CD4-positive, alpha-beta T cell (primary cell): ENCODE results near the gene TCF7. TPM values are rescaled to one million over a fixed set of nuclear protein-coding genes. Genes with fewer than 3 reads are reported as not detected.
A peak's percentile ranks its signal among the peaks of the same experiment; 100 is the strongest.

ENCODE experiments used
- ATAC-seq: fragments of 200-7000 bp; cut with Tn5 transposase; one replicate; pipeline ENCODE4 v1.10.0; 2022; ENCODE audit warnings: mild to moderate bottlenecking; ENCODE audit not compliant: poor library complexity
- CTCF ChIA-PET: fragments of 350-600 bp; sonication (Branson Sonifier 250); formaldehyde crosslinking; loops from one replicate; lab custom pipeline; 2021; ENCODE audit warnings: antibody characterized with exemption, inconsistent platforms; lab: Charles Lee
- POLR2A ChIA-PET: fragments of 350-600 bp; sonication (Branson Sonifier 250); formaldehyde crosslinking; loops from one replicate; lab custom pipeline; 2021; ENCODE audit warnings: antibody characterized with exemption, inconsistent platforms; lab: Charles Lee
- DNase-seq, 14 experiments: peaks; one replicate each; pipeline ENCODE4 v3.0.0-alpha.2; 2013 to 2020; ENCODE audit warnings: mixed read lengths in 2 of 14
- H3K27ac ChIP-seq, 2 donors: one replicate each; pipeline versions ENCODE4 v1.5.1 to v1.7.0; 2013; ENCODE audit warnings: low read length in 2 of 2, low read depth in 1 of 2, mild to moderate bottlenecking in 1 of 2
- H3K27me3 ChIP-seq, 2 experiments: 1 replicate in 1 of 2; 2 replicates in 1 of 2; pipeline versions ENCODE4 v1.6.1 to v1.7.0; 2013; ENCODE audit warnings: low read length in 2 of 2, control low read depth in 1 of 2, mild to moderate bottlenecking in 1 of 2, moderate library complexity in 1 of 2; ENCODE audit not compliant: insufficient read depth in 2 of 2, control insufficient read depth in 1 of 2
- H3K36me3 ChIP-seq: one replicate; pipeline ENCODE4 v1.6.1; 2013; ENCODE audit warnings: low read length, control low read depth; ENCODE audit not compliant: insufficient read depth
- H3K4me1 ChIP-seq: one replicate; pipeline ENCODE4 v1.6.1; 2013; ENCODE audit warnings: low read length, control low read depth; ENCODE audit not compliant: insufficient read depth
- H3K4me3 ChIP-seq: one replicate; pipeline ENCODE4 v1.5.1; 2013; ENCODE audit warnings: mild to moderate bottlenecking, low read length, moderate library complexity
- H3K9me3 ChIP-seq, 2 experiments: 1 replicate in 1 of 2; 2 replicates in 1 of 2; pipeline versions ENCODE4 v1.6.1 to v1.7.0; 2013; ENCODE audit warnings: low read length in 2 of 2, mild to moderate bottlenecking in 2 of 2, control low read depth in 1 of 2, moderate library complexity in 1 of 2; ENCODE audit not compliant: control insufficient read depth in 1 of 2, insufficient read depth in 1 of 2
- H3K27ac Mint-ChIP-seq: one replicate; pipeline ENCODE4 v1.8.0; 2020; ENCODE audit warnings: mixed read lengths
- H3K27me3 Mint-ChIP-seq: one replicate; pipeline ENCODE4 v1.8.0; 2021; ENCODE audit warnings: mixed read lengths
- H3K36me3 Mint-ChIP-seq: one replicate; pipeline ENCODE4 v1.8.0; 2021; ENCODE audit warnings: low read depth, mixed read lengths
- H3K4me1 Mint-ChIP-seq: one replicate; pipeline ENCODE4 v1.8.0; 2021; ENCODE audit warnings: low read depth, mixed read lengths
- H3K4me3 Mint-ChIP-seq: one replicate; pipeline ENCODE4 v1.8.0; 2020; ENCODE audit warnings: mild to moderate bottlenecking, mixed read lengths
- H3K9me3 Mint-ChIP-seq: one replicate; pipeline ENCODE4 v1.8.0; 2020; ENCODE audit warnings: mixed read lengths
- CTCF ChIP-seq: fragments of 200-600 bp; IDR thresholded peaks from one replicate; pipeline ENCODE4 v1.8.0; 2022; ENCODE audit warnings: antibody characterized with exemption, mild to moderate bottlenecking
- intact Hi-C, 2 experiments: fragments of 100-400 bp; cut with DNase I in 1 of 2; cut with micrococcal nuclease in 1 of 2; formaldehyde crosslinking; loops; one replicate each; pipeline versions ENCODE4 v1.15.1 to v1.9.0; 2023 to 2025; cut with DNase I, micrococcal nuclease
- total RNA-seq, 174 experiments: library from RNA in 2 of 174; stranded (reverse) in 2 of 174; gene quantifications; one replicate each; pipeline ENCODE4 v1.2.3 and lab custom pipeline; 2021 to 2026

TCF7 gene
- total RNA-seq, 2 experiments from 2014 or later, result 480 to 493 TPM

GRCh38 chr5:134110382-134110781 lies 4.1 kb upstream of the TCF7 start:
- TF ChIP-seq CTCF, result no peak
- Histone ChIP-seq H3K27me3 (no peaks in the 10 kb centered on the region), H3K36me3 (no peaks in the 10 kb centered on the region), H3K4me1 (peaks cover 90% of the 10 kb centered on the region), H3K9me3 (no peaks in the 10 kb centered on the region), H3K4me3 (peak overlapping the region; percentile 1), H3K27ac (peak overlapping the region in 1 of 2 donors; percentile 83)
- H3K4me1 Mint-ChIP-seq, result peaks cover 81% of the 10 kb centered on the region
- peaks cover 11% of the 10 kb centered on the region for H3K36me3 Mint-ChIP-seq
- intact Hi-C loops, result loop anchor here (2.0 kb wide), 2 partner anchors 36 to 72 kb away; no protein-coding TSS in a partner anchor
- ATAC-seq (no peak), DNase-seq (peak in 4 of 14 experiments; percentile 60 to 67 (median 65))
- no peaks in the 10 kb centered on the region for H3K9me3 Mint-ChIP-seq
- POLR2A ChIA-PET, result interaction anchor here (1.3 to 10.2 kb wide), 5 partner anchors 51 to 70 kb away, joined by 3 to 138 read pairs (median 22); partner anchors contain the start of gene SKP1
- H3K27me3 Mint-ChIP-seq, result no peaks in the 10 kb centered on the region
- CTCF ChIA-PET, result interaction anchor here (2.0 to 7.9 kb wide), 4 partner anchors 9 to 70 kb away, joined by 9 to 66 read pairs (median 22); no protein-coding TSS in a partner anchor
- H3K4me3 Mint-ChIP-seq, result peak overlapping the region; percentile 71
- peak overlapping the region; percentile 91 for H3K27ac Mint-ChIP-seq

DNA sequence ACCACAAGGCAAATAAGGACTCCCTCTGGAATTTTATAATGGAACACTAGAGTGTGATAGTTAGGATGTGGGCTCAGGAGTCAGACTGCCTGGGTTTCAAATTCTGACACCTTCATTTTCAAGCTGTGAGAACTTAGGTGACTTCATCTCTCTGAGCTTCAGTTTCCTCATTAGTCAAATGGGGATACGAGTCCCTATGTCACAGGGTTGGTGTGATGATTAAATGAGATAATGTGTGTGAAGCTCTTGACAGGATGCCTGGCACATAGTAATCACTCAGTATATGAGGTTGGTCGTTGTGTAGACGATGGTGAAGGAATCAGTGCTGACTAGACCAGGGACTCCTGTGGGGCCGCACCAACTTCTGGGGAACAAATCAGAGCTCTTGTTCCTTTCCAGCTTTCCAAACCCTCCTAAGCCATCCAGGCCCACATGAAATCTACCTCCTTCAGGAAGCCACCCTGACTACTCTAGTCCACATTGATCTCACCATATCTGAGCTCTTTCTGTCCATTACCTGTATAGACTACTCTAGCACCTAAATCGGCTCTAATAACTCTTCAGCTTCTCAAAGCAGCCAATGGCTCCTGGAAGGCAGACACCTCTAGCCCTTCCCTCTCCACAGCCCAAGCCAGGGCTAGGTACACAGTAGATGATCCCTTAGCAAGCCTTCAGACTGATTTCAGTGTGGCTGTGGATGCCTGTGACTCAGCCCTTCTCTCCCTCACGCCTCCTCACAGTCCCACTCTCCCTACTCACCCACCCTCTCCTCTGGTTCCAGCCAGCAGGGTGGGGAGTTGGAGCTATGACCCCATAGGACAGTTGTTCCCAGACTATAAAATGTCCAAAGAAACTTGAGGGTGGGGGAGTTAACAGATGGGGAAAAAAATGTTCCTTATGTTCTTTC lies 2.5 kb upstream of the TCF7 start:
- TF ChIP-seq CTCF, result no peak
- Mint-ChIP-seq H3K36me3 (peaks cover 27% of the 10 kb centered on the region), H3K4me3 (peak overlapping the region; percentile 98), H3K27me3 (no peaks in the 10 kb centered on the region), H3K27ac (peak overlapping the region; percentile 91), H3K4me1 (peaks cover 65% of the 10 kb centered on the region), H3K9me3 (no peaks in the 10 kb centered on the region)
- H3K4me1 ChIP-seq, result peaks cover 80% of the 10 kb centered on the region
- H3K27ac ChIP-seq, result peak overlapping the region; percentile 18 to 83
- intact Hi-C loops, result loop anchor here (1.0 to 2.0 kb wide), 3 partner anchors 9 to 73 kb away; no protein-coding TSS in a partner anchor
- H3K27me3 ChIP-seq, result no peaks in the 10 kb centered on the region
- ATAC-seq, result peak; percentile 28
- H3K9me3 ChIP-seq, result no peaks in the 10 kb centered on the region
- peaks cover 16% of the 10 kb centered on the region for H3K36me3 ChIP-seq
- peak overlapping the region; percentile 97 for H3K4me3 ChIP-seq
- POLR2A ChIA-PET, result interaction anchor here (0.6 to 10.2 kb wide), 15 partner anchors 34 to 648 kb away, joined by 3 to 138 read pairs (median 5); partner anchors contain the start of genes PPP2CA and SKP1
- CTCF ChIA-PET, result interaction anchor here (0.8 to 7.9 kb wide), 13 partner anchors 10 to 85 kb away, joined by 3 to 66 read pairs (median 4); no protein-coding TSS in a partner anchor
- DNase-seq, result peak in 5 of 14 experiments; percentile 45 to 77 (median 74)

DNA sequence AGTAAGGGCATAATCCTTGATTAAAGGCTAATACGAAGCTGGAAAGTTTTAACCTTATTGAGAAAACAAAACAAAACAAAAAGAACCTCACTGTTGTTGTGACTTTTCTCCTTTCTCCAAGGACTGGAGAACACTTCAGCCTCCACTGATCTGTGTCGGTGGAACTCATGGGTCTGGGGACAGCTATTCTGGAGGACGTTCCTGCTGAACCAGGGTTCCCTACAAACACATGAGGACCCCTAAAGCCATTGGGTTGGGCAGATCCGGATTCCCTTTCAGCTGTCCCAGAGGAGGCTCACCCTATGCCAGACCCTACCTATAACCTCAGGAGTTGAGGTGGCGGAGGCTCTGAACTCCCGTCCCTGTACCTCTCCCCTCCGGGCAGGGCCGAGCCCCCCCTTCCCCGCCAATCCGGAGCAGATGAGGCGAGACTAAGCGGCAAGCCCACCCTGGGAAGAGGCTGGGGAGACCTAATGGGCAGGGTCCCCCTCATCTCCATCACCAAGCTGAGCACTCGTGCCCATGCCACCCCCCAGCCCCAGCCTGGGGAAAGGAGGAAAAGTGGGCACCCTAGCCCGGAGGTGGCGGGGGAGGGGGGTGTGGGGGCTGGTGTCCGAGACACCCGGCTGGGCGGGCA lies 1.6 kb upstream of the TCF7 start:
- Mint-ChIP-seq H3K27me3 (no peaks in the 10 kb centered on the region), H3K4me1 (peaks cover 60% of the 10 kb centered on the region), H3K4me3 (peak overlapping the region; percentile 98), H3K36me3 (peaks cover 36% of the 10 kb centered on the region), H3K9me3 (no peaks in the 10 kb centered on the region), H3K27ac (peak overlapping the region; percentile 91)
- intact Hi-C loops, result loop anchor here in 1 of 2 experiments (1.0 kb wide), 1 partner anchor 10 kb away; no protein-coding TSS in a partner anchor
- ChIA-PET POLR2A (interaction anchor here (0.6 to 10.2 kb wide), 9 partner anchors 40 to 108 kb away, joined by 3 to 138 read pairs (median 6); partner anchors contain the start of genes SKP1 and VDAC1), CTCF (interaction anchor here (0.8 to 7.9 kb wide), 11 partner anchors 10 to 86 kb away, joined by 3 to 66 read pairs (median 4); no protein-coding TSS in a partner anchor)
- H3K4me3 ChIP-seq, result peak overlapping the region; percentile 97
- H3K36me3 ChIP-seq, result peaks cover 25% of the 10 kb centered on the region
- H3K27me3 ChIP-seq, result no peaks in the 10 kb centered on the region
- DNase-seq (peak in 2 of 14 experiments; percentile 15 to 34), ATAC-seq (no peak)
- no peak for TF ChIP-seq CTCF
- H3K4me1 ChIP-seq, result peaks cover 79% of the 10 kb centered on the region
- peak overlapping the region; percentile 18 to 83 for H3K27ac ChIP-seq
- no peaks in the 10 kb centered on the region for H3K9me3 ChIP-seq
